Testis (tissue), 3 donors: ENCODE results near the gene SFXN2. TPM values are rescaled to one million over a fixed set of nuclear protein-coding genes. Genes with fewer than 3 reads are reported as not detected.

ENCODE experiments used
- DNase-seq: peaks from one replicate; pipeline ENCODE4 v3.0.0-alpha.2; 2019
- H3K27ac ChIP-seq, 2 donors: fragments of 200-600 bp; sonication (generic); one replicate each; pipeline ENCODE4 v1.5.1; 2019
- H3K27me3 ChIP-seq: fragments of 200-600 bp; sonication (generic); one replicate; pipeline ENCODE4 v1.5.1; 2019
- H3K36me3 ChIP-seq: fragments of 200-600 bp; sonication (generic); one replicate; pipeline ENCODE4 v1.5.1; 2017; ENCODE audit warnings: low read depth; ENCODE audit errors: missing control alignments
- H3K4me1 ChIP-seq: fragments of 200-600 bp; sonication (generic); one replicate; pipeline ENCODE4 v1.5.1; 2019
- H3K4me3 ChIP-seq, 2 donors: fragments of 200-600 bp; sonication (generic); one replicate each; pipeline ENCODE4 v1.5.1; 2017 to 2019
- H3K9me3 ChIP-seq: fragments of 200-600 bp; sonication (generic); one replicate; pipeline ENCODE4 v1.5.1; 2017
- CTCF ChIP-seq, 3 experiments: fragments of 450-650 bp in 2 of 3; fragments of 200-600 bp in 1 of 3; sonication (generic) in 1 of 3; IDR thresholded peaks; one replicate each; pipeline ENCODE4 v1.5.1; 2016 to 2019; ENCODE audit warnings: antibody characterized with exemption in 3 of 3, mild to moderate bottlenecking in 2 of 3, moderate library complexity in 1 of 3
- POLR2A ChIP-seq: fragments of 450-650 bp; IDR thresholded peaks from one replicate; pipeline ENCODE4 v1.6.1; 2017; ENCODE audit warnings: antibody characterized with exemption, mild to moderate bottlenecking, moderate library complexity
- WGBS, 2 donors: methylation state at CpG; one replicate each; pipeline ENCODE4 v1.1.5; 2018; 5-methylcytosine and 5-hydroxymethylcytosine counted together
- intact Hi-C: fragments of 100-400 bp; cut with DNase I; formaldehyde crosslinking; loops from one replicate; pipeline ENCODE4 v1.15.1; 2023; ENCODE audit warnings: low total_unique reads
- polyA plus RNA-seq: library from polyadenylated mRNA; stranded (reverse); fragments of 350-450 nt; fragmentation: Illumina TruSeq; extraction: RNeasy Lipid Tissue Mini Kit (QIAGEN cat#74804); gene quantifications from one replicate; pipeline ENCODE4 v1.2.3, GENCODE V29; 2014; ENCODE audit warnings: low read depth, low replicate concordance; ENCODE audit not compliant: insufficient read depth
- total RNA-seq, 2 donors: library from RNA; depleted of rRNA; stranded (reverse); fragments of >200 nt; gene quantifications; one replicate each; pipeline ENCODE4 v1.2.3, GENCODE V29; 2016

Gene SFXN2
- total and polyA plus RNA-seq, 3 donors from 2014 or later: 4.4 to 9.8 (median 5.6) TPM

DNA sequence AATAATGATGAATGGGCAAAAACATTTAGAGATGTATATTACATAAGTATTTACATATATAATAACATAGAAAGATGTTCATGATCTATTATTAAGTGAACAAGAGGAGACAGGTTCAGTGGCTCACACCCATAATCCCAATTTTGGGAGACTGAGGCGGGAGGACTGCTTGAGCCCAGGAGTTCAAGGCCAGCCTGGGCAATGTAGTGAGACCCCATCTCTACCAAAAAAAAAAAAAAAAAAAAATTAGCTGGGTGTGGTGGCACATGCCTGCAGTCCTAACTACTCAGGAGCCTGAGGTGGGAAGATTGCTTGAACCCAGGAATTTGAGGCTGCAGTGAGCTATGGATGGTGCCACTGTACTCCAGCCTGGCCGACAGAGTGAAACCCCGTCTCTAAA is 12.6 kb upstream of the SFXN2 start:
- Histone ChIP-seq H3K9me3 (no peaks in the 10 kb centered on the region), H3K4me3 (no peak overlapping the region), H3K4me1 (no peaks in the 10 kb centered on the region), H3K27me3 (no peaks in the 10 kb centered on the region), H3K36me3 (no peaks in the 10 kb centered on the region), H3K27ac (no peak overlapping the region)
- intact Hi-C loops: no loop called here
- DNase-seq: no peak
- TF ChIP-seq CTCF (IDR thresholded peaks at IDR 0.05) (no peak), POLR2A (no peak)
- 92 to 95% methylated on average over 3 of the region's 3 CpGs for WGBS, 2 donors

DNA sequence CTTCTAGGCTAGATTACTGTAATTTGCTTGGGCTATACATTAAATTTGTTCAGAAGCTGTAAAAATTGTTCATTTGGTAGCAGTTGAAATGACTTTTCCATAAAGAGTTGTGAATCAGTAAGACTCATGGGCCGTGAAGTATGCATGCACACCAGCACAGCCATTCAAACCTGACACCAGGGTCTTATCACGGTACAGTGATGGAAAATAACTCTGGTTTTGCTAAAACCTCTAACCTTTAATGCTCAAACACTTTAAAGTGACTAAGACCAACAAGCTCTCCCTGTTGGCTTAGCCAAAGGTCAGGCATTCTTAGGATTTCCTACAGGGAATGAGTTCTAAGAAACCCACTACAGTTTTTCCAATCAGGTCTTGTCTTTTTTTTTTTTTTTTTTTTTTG is 11.7 kb upstream of the SFXN2 start:
- H3K4me3 ChIP-seq: no peak overlapping the region

DNA sequence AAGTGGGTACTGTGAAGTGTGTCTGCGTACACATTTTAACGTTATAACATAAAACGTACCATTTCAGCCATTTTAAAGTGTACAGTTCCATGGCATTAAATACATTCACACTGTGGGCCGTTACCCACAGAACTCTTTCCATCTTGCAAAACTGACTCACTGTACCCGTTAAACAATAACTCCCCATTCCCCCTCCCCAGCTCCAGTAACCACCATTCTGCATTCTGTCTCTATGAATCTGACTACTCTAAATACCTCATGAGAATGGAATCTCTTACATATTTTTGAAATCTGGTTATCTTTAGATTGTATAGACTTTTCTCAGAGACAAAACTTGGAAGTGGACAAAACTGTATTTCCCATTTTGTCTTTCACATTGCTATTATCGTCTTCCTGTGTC is 9.5 kb upstream of the SFXN2 start:
- Histone ChIP-seq H3K4me1 (peaks cover 4% of the 10 kb centered on the region), H3K4me3 (no peak overlapping the region), H3K27ac (no peak overlapping the region), H3K27me3 (no peaks in the 10 kb centered on the region), H3K9me3 (no peaks in the 10 kb centered on the region), H3K36me3 (no peaks in the 10 kb centered on the region)
- 90 to 92% methylated on average over 6 of the region's 6 CpGs for WGBS, 2 donors
- DNase-seq: no peak
- TF ChIP-seq POLR2A (no peak), CTCF (IDR thresholded peaks at IDR 0.05) (no peak)
- intact Hi-C loops: no loop called here

More for the DNA sequence above, 11.7 kb upstream of the SFXN2 start:
- H3K27ac ChIP-seq: no peak overlapping the region
- H3K27me3 ChIP-seq: no peaks in the 10 kb centered on the region
- intact Hi-C loops: no loop called here
- no peaks in the 10 kb centered on the region for H3K36me3 ChIP-seq
- no peaks in the 10 kb centered on the region for H3K9me3 ChIP-seq
- TF ChIP-seq CTCF (IDR thresholded peaks at IDR 0.05) (no peak), POLR2A (no peak)
- DNase-seq: peak; percentile 6
- 70 to 74% methylated on average over 2 of the region's 2 CpGs for WGBS, 2 donors
- peaks cover 4% of the 10 kb centered on the region for H3K4me1 ChIP-seq

GRCh38 chr10:102705531-102705930 is 8.9 kb upstream of the SFXN2 start:
- H3K4me1 ChIP-seq: peaks cover 6% of the 10 kb centered on the region
- intact Hi-C loops: no loop called here
- H3K9me3 ChIP-seq: no peaks in the 10 kb centered on the region
- DNase-seq: no peak
- WGBS, 2 donors: 80% methylated on average over 2 of the region's 2 CpGs
- no peak overlapping the region for H3K27ac ChIP-seq
- no peaks in the 10 kb centered on the region for H3K27me3 ChIP-seq
- H3K4me3 ChIP-seq: no peak overlapping the region
- H3K36me3 ChIP-seq: no peaks in the 10 kb centered on the region
- no peak for TF ChIP-seq CTCF (IDR thresholded peaks at IDR 0.05)
- no peak for TF ChIP-seq POLR2A

DNA sequence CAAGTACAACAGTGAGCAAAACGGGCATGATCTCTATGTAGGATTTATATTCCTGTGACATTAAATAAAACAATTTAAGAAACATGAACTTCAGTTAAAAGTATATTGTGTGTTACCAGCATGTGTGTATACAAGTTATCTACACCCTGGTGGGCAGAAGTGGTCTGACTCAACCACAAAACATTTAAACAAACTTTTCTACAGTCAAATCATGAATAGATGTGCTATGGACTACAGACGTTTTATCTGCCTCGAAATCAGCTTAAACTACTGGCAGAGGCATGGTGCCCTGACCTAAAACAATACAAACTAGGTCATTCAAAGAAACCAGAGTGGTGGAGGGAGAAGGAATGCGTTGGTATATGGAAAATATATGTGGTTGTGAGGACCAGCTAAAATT is 3.8 kb upstream of the SFXN2 start:
- Histone ChIP-seq H3K27ac (peak overlapping the region in 1 of 2 donors; percentile 47), H3K9me3 (no peaks in the 10 kb centered on the region), H3K4me1 (peaks cover 24% of the 10 kb centered on the region), H3K36me3 (no peaks in the 10 kb centered on the region), H3K27me3 (no peaks in the 10 kb centered on the region), H3K4me3 (no peak overlapping the region)
- DNase-seq: no peak
- 36% methylated on average over 4 of the region's 4 CpGs for WGBS, 2 donors
- TF ChIP-seq CTCF (IDR thresholded peaks at IDR 0.05) (no peak), POLR2A (no peak)
- intact Hi-C loops: loop anchor here (5.0 kb wide), 1 partner anchor 68 kb away; the partner anchor contains the start of gene TRIM8
